RWPE2 (cell line): ENCODE data around the gene THBS1.

Experiments
- ATAC-seq: fragments of 200-7000 bp; cut with Tn5 transposase; 3 replicates; pipeline ENCODE4 v1.9.1; 2021; ENCODE audit warnings: low read depth
- DNase-seq: peaks from one replicate; pipeline ENCODE4 v3.0.0-alpha.2; 2020; ENCODE audit warnings: low spot score
- H3K27ac ChIP-seq: fragments of 450-650 bp; 2 replicates; pipeline ENCODE4 v1.5.1; 2017; ENCODE audit warnings: mild to moderate bottlenecking; ENCODE audit not compliant: poor library complexity, severe bottlenecking
- H3K27me3 ChIP-seq: fragments of 250-450 bp; sonication (Bioruptor Pico); 2 replicates; pipeline ENCODE4 v1.5.1; 2021; ENCODE audit warnings: mild to moderate bottlenecking, moderate library complexity; ENCODE audit not compliant: insufficient read depth, poor library complexity, severe bottlenecking
- H3K36me3 ChIP-seq: fragments of 250-450 bp; sonication (Bioruptor Pico); 2 replicates; pipeline ENCODE4 v1.5.1; 2020; ENCODE audit warnings: low read depth, mild to moderate bottlenecking, moderate library complexity
- H3K4me1 ChIP-seq: fragments of 250-450 bp; sonication (Bioruptor Pico); 2 replicates; pipeline ENCODE4 v1.5.1; 2021; ENCODE audit warnings: mild to moderate bottlenecking, moderate library complexity; ENCODE audit not compliant: insufficient read depth, poor library complexity, severe bottlenecking
- H3K4me3 ChIP-seq: fragments of 250-450 bp; sonication (Bioruptor Pico); 2 replicates; pipeline ENCODE4 v1.5.1; 2021; ENCODE audit warnings: mild to moderate bottlenecking, moderate library complexity; ENCODE audit not compliant: severe bottlenecking
- H3K9me3 ChIP-seq: fragments of 250-450 bp; sonication (Bioruptor Pico); 2 replicates; pipeline ENCODE4 v1.5.1; 2021; ENCODE audit warnings: mild to moderate bottlenecking, moderate library complexity; ENCODE audit not compliant: severe bottlenecking
- TF ChIP-seq, protein P1 (sequence below): fragments of 450-650 bp; IDR thresholded peaks from one replicate; pipeline ENCODE4 v1.5.1; 2017; ENCODE audit warnings: mild to moderate bottlenecking, moderate library complexity; ENCODE audit not compliant: poor library complexity, severe bottlenecking

THBS1 gene

DNA sequence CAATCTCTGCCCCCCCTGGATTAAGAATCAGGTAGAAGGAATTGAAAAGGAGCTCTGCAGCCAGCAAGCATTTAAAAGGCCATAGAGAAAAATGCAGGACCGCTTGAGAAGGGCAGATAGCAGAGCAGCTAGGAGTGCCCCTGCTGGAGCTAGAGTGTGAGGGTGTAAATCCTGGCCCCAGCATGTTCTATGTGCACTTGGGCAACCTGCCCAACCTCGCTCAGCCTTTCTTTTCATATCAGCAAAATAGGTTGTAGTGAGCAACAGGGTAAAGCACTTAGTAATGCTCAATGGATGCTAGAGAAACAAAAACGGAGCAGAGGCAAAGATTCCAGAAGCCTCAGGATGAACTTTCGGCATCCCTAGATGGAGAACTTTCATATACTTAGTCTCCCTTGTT, 25.0 kb upstream of the THBS1 start:
- H3K9me3 ChIP-seq, result no peaks in the 10 kb centered on the region
- H3K36me3 ChIP-seq, result no peaks in the 10 kb centered on the region
- peaks cover 8% of the 10 kb centered on the region for H3K4me1 ChIP-seq
- H3K27ac ChIP-seq, result no peak overlapping the region
- no peak overlapping the region for H3K4me3 ChIP-seq
- ATAC-seq (peak; percentile 26; the same call in 2 of the 3 replicates), DNase-seq (no peak)
- TF ChIP-seq, protein P1, sequence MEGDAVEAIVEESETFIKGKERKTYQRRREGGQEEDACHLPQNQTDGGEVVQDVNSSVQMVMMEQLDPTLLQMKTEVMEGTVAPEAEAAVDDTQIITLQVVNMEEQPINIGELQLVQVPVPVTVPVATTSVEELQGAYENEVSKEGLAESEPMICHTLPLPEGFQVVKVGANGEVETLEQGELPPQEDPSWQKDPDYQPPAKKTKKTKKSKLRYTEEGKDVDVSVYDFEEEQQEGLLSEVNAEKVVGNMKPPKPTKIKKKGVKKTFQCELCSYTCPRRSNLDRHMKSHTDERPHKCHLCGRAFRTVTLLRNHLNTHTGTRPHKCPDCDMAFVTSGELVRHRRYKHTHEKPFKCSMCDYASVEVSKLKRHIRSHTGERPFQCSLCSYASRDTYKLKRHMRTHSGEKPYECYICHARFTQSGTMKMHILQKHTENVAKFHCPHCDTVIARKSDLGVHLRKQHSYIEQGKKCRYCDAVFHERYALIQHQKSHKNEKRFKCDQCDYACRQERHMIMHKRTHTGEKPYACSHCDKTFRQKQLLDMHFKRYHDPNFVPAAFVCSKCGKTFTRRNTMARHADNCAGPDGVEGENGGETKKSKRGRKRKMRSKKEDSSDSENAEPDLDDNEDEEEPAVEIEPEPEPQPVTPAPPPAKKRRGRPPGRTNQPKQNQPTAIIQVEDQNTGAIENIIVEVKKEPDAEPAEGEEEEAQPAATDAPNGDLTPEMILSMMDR, result no peak
- H3K27me3 ChIP-seq, result no peaks in the 10 kb centered on the region

DNA sequence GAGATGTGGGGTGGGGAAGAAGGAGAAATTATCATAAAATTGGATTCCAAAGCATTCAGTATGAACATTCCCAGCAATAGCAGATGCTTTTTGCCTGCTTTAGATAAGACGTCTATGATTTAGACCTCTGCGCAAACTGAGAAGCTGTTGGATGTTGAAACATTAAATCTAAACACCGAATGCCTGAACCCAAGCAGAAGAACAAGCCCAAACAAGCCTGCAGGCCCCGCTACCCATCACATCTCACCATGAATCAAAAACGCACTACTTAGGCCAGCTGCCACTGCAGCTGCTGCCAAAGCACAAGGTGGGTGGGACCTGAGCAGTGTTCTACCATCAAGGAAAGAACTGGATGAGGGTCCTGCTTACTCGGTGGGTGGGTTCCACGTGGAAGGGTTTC, 24.4 kb upstream of the THBS1 start:
- Histone ChIP-seq H3K4me1 (peaks cover 8% of the 10 kb centered on the region), H3K27ac (no peak overlapping the region), H3K27me3 (no peaks in the 10 kb centered on the region), H3K36me3 (no peaks in the 10 kb centered on the region), H3K4me3 (no peak overlapping the region), H3K9me3 (no peaks in the 10 kb centered on the region)
- no peak for DNase-seq
- ATAC-seq, result peak; percentile 63; the same call in 2 of the 3 replicates
- TF ChIP-seq, protein P1, result no peak

DNA sequence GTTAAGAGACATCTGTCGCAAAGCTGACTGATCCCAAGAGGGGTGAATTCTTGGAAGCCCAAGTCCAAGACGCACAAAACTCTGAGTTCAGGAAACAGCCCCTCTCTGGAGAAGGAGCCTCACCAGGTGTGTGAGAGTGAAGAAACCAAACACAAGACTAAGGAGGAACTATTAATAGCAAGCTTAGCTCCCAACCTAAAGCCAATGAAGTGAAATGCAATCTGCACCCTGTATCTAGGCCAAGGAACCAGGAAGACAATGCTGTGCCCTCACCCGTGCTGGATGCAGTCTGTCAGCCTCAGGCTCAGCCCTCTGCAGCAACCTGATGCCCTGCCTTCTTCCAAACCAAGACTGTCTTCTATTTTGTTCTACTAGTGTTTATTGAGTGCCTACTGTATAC, 22.5 kb upstream of the THBS1 start:
- H3K4me3 ChIP-seq, result no peak overlapping the region
- H3K27me3 ChIP-seq, result no peaks in the 10 kb centered on the region
- TF ChIP-seq, protein P1, result no peak
- H3K4me1 ChIP-seq, result peaks cover 8% of the 10 kb centered on the region
- no peaks in the 10 kb centered on the region for H3K36me3 ChIP-seq
- H3K27ac ChIP-seq, result no peak overlapping the region
- DNase-seq (no peak), ATAC-seq (no peak)
- H3K9me3 ChIP-seq, result no peaks in the 10 kb centered on the region

DNA sequence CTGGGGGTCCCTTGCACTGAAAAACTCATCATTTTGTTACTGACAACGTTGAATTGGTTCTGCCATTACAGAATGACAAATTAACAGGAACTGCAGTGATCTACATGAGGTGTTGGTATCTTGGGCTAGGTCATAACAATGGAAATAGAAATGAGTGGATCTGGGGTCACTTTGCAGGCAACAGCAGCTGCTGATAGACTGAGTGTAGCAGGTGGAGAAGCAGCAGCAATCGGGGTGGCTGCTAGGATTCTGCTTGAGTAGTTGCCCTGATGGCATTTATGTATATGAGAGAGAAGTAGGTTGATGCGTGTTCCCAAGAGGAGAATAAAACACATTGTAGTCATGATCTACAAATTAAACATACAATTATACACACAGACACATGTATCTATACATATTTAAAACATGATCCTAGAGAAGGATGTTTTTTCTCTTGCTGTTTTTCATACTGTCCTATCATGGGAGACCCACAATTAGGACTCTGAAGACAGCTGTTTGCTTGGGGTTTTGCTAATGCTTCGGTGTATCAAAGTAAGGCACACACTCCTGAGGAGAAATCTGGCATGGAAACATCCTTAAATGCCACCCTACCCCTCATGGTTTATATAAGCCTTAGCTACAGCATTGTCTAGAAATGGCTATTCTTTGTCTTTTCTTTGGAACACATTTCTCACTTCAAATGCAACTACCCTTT, 15.8 kb upstream of the THBS1 start:
- TF ChIP-seq, protein P1, result no peak
- no peaks in the 10 kb centered on the region for H3K9me3 ChIP-seq
- H3K27me3 ChIP-seq, result no peaks in the 10 kb centered on the region
- no peak overlapping the region for H3K27ac ChIP-seq
- H3K4me1 ChIP-seq, result no peaks in the 10 kb centered on the region
- no peaks in the 10 kb centered on the region for H3K36me3 ChIP-seq
- DNase-seq, result no peak
- H3K4me3 ChIP-seq, result no peak overlapping the region
- ATAC-seq, result no peak

DNA sequence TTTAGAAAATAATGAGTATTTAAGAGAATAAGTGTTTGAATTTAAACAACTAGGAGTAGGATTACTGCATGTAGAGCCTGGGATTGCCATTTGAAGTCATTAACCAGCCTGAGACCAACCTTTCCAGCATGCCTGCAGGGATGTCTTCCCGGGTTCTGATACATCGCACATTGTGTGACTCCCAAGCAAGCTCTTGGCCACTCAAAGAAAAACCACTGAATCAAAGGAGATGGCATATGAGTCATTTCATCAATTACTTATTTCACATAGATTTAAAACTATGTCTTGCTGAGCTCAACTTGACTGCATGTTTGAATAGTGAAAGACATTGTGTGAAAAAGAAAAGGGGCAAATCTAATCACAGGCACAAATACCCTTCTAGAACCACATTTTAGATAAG, 15.0 kb upstream of the THBS1 start:
- Histone ChIP-seq H3K27me3 (no peaks in the 10 kb centered on the region), H3K4me1 (no peaks in the 10 kb centered on the region), H3K9me3 (no peaks in the 10 kb centered on the region), H3K4me3 (no peak overlapping the region), H3K36me3 (no peaks in the 10 kb centered on the region), H3K27ac (no peak overlapping the region)
- TF ChIP-seq, protein P1, result no peak
- DNase-seq, result no peak
- ATAC-seq, result no peak
